ENCODE results near the gene UNC5C. TPM values are rescaled to one million over a fixed set of nuclear protein-coding genes. Genes with fewer than 3 reads are reported as not detected.

UNC5C gene
- total and polyA plus RNA-seq, 2 donors (not counting 1 experiment from before 2014, with no cell fraction given), result 2.0 to 11.6 TPM

GRCh38 chr4:95122001-95122400 is 426.8 kb downstream of the UNC5C start:
- H3K4me2 ChIP-seq (ENCODE audit: extremely low read depth, insufficient read depth, low read length), result no peak overlapping the region
- H3K27me3 ChIP-seq (ENCODE audit: control insufficient read depth, insufficient read depth, low read length), result no peaks in the 10 kb centered on the region
- DNase-seq (ENCODE audit: low read depth in 2 of 2), result no peak
- H3K9me3 ChIP-seq (ENCODE audit: control insufficient read depth, insufficient read depth, low read depth, low read length), result no peaks in the 10 kb centered on the region
- H2AFZ ChIP-seq (ENCODE audit: low read length), result no peak overlapping the region
- no peaks in the 10 kb centered on the region for H4K20me1 ChIP-seq (ENCODE audit: control insufficient read depth, extremely low read depth, insufficient read depth, low read length)
- no peaks in the 10 kb centered on the region for H3K4me1 ChIP-seq (ENCODE audit: control insufficient read depth, extremely low read depth, insufficient read depth, low read length)
- no peak overlapping the region for H3K4me3 ChIP-seq (replicated peaks in 1 of 4; ENCODE audit: control extremely low read depth in 1 of 4, insufficient read depth in 1 of 4, low read depth in 3 of 4, low read length in 4 of 4)
- no peak overlapping the region for H3K27ac ChIP-seq (ENCODE audit: insufficient read depth, low read length)
- H3K79me2 ChIP-seq (ENCODE audit: control insufficient read depth, insufficient read depth, low read length), result no peaks in the 10 kb centered on the region
- no peaks in the 10 kb centered on the region for H3K36me3 ChIP-seq (ENCODE audit: control insufficient read depth, insufficient read depth, low read length)
- TF ChIP-seq CTCF (conservative IDR thresholded peaks at IDR 0.05 in 1 of 2, IDR thresholded peaks at IDR 0.05 in 1 of 2; ENCODE audit: low read depth in 1 of 2, low read length in 2 of 2) (no peak), EZH2 (IDR thresholded peaks at IDR 0.05; ENCODE audit: low read length, missing control alignments) (no peak)
- no peak overlapping the region for H3K9ac ChIP-seq (ENCODE audit: insufficient read depth, low read length)

- Histone ChIP-seq H3K9ac (ENCODE audit: insufficient read depth, low read length) (no peak overlapping the region), H3K4me3 (replicated peaks in 1 of 4; ENCODE audit: control extremely low read depth in 1 of 4, insufficient read depth in 1 of 4, low read depth in 3 of 4, low read length in 4 of 4) (no peak overlapping the region), H3K36me3 (ENCODE audit: control insufficient read depth, insufficient read depth, low read length) (no peaks in the 10 kb centered on the region)
These were observed 428.3 kb downstream of the UNC5C start for GRCh38 chr4:95120456-95120855.

GRCh38 chr4:95118497-95118896 is 430.3 kb downstream of the UNC5C start:
- Histone ChIP-seq H3K27me3 (ENCODE audit: control insufficient read depth, insufficient read depth, low read length) (no peaks in the 10 kb centered on the region), H3K27ac (ENCODE audit: insufficient read depth, low read length) (no peak overlapping the region), H3K9me3 (ENCODE audit: control insufficient read depth, insufficient read depth, low read depth, low read length) (no peaks in the 10 kb centered on the region), H3K9ac (ENCODE audit: insufficient read depth, low read length) (no peak overlapping the region), H3K36me3 (ENCODE audit: control insufficient read depth, insufficient read depth, low read length) (no peaks in the 10 kb centered on the region), H3K79me2 (ENCODE audit: control insufficient read depth, insufficient read depth, low read length) (no peaks in the 10 kb centered on the region), H4K20me1 (ENCODE audit: control insufficient read depth, extremely low read depth, insufficient read depth, low read length) (no peaks in the 10 kb centered on the region), H3K4me1 (ENCODE audit: control insufficient read depth, extremely low read depth, insufficient read depth, low read length) (no peaks in the 10 kb centered on the region), H3K4me3 (replicated peaks in 1 of 4; ENCODE audit: control extremely low read depth in 1 of 4, insufficient read depth in 1 of 4, low read depth in 3 of 4, low read length in 4 of 4) (no peak overlapping the region), H3K4me2 (ENCODE audit: extremely low read depth, insufficient read depth, low read length) (no peak overlapping the region), H2AFZ (ENCODE audit: low read length) (no peak overlapping the region)
- DNase-seq (ENCODE audit: low read depth in 2 of 2), result no peak
- TF ChIP-seq EZH2 (IDR thresholded peaks at IDR 0.05; ENCODE audit: low read length, missing control alignments) (no peak), CTCF (conservative IDR thresholded peaks at IDR 0.05 in 1 of 2, IDR thresholded peaks at IDR 0.05 in 1 of 2; ENCODE audit: low read depth in 1 of 2, low read length in 2 of 2) (no peak)

More at GRCh38 chr4:95120456-95120855, 428.3 kb downstream of the UNC5C start:
- DNase-seq (ENCODE audit: low read depth in 2 of 2), result no peak
- Histone ChIP-seq H3K4me2 (ENCODE audit: extremely low read depth, insufficient read depth, low read length) (no peak overlapping the region), H3K79me2 (ENCODE audit: control insufficient read depth, insufficient read depth, low read length) (no peaks in the 10 kb centered on the region), H3K27ac (ENCODE audit: insufficient read depth, low read length) (no peak overlapping the region), H3K4me1 (ENCODE audit: control insufficient read depth, extremely low read depth, insufficient read depth, low read length) (no peaks in the 10 kb centered on the region), H3K27me3 (ENCODE audit: control insufficient read depth, insufficient read depth, low read length) (no peaks in the 10 kb centered on the region), H2AFZ (ENCODE audit: low read length) (no peak overlapping the region), H3K9me3 (ENCODE audit: control insufficient read depth, insufficient read depth, low read depth, low read length) (no peaks in the 10 kb centered on the region), H4K20me1 (ENCODE audit: control insufficient read depth, extremely low read depth, insufficient read depth, low read length) (no peaks in the 10 kb centered on the region)
- TF ChIP-seq CTCF (conservative IDR thresholded peaks at IDR 0.05 in 1 of 2, IDR thresholded peaks at IDR 0.05 in 1 of 2; ENCODE audit: low read depth in 1 of 2, low read length in 2 of 2) (no peak), EZH2 (IDR thresholded peaks at IDR 0.05; ENCODE audit: low read length, missing control alignments) (no peak)

Measured in fibroblast of lung (primary cell).